Neuronal stem cell (in vitro differentiated cells): Measurements from ENCODE around the gene IL36A.
A peak's percentile ranks its signal among the peaks of the same experiment; 100 is the strongest.

Source experiments
- DNase-seq: peaks from one replicate; pipeline ENCODE4 v3.0.0-alpha.2; 2013; ENCODE audit warnings: low spot score
- H2AFZ ChIP-seq: one replicate; pipeline ENCODE4 v1.6.1; 2013; ENCODE audit warnings: mild to moderate bottlenecking, low read length, inconsistent platforms
- H2AK5ac ChIP-seq: 2 replicates; pipeline ENCODE4 v1.6.1; 2013; ENCODE audit warnings: low read depth, mild to moderate bottlenecking, inconsistent platforms, low read length, moderate library complexity, mixed read lengths
- H2BK120ac ChIP-seq: 2 replicates; pipeline ENCODE4 v1.6.1; 2013; ENCODE audit warnings: low read depth, mild to moderate bottlenecking, inconsistent platforms, low read length, moderate library complexity, mixed read lengths
- H2BK12ac ChIP-seq: one replicate; pipeline ENCODE4 v1.6.1; 2013; ENCODE audit warnings: low read length, inconsistent platforms
- H2BK15ac ChIP-seq: 2 replicates; pipeline ENCODE4 v1.6.1; 2013; ENCODE audit warnings: mild to moderate bottlenecking, low read length, inconsistent platforms, mixed read lengths
- H2BK5ac ChIP-seq: one replicate; pipeline ENCODE4 v1.6.1; 2013; ENCODE audit warnings: inconsistent platforms, mild to moderate bottlenecking, low read length, moderate library complexity
- H3K14ac ChIP-seq: one replicate; pipeline ENCODE4 v1.6.1; 2013; ENCODE audit warnings: low read length, inconsistent platforms
- H3K18ac ChIP-seq: 2 replicates; pipeline ENCODE4 v1.6.1; 2013; ENCODE audit warnings: low read length, inconsistent platforms
- H3K23ac ChIP-seq: 2 replicates; pipeline ENCODE4 v1.6.1; 2013; ENCODE audit warnings: low read depth, mild to moderate bottlenecking, mixed read lengths, low read length, inconsistent platforms; ENCODE audit not compliant: poor library complexity
- H3K27ac ChIP-seq: replicated peaks from 3 replicates; pipeline ENCODE4 v1.5.1; 2013; ENCODE audit warnings: low read length, inconsistent platforms
- H3K27me3 ChIP-seq, 3 experiments: 2 replicates each; pipeline ENCODE4 v1.6.1; 2013; ENCODE audit warnings: low read length in 3 of 3, mild to moderate bottlenecking in 2 of 3, inconsistent platforms in 1 of 3, low read depth in 1 of 3, mixed read lengths in 1 of 3, moderate library complexity in 1 of 3; ENCODE audit not compliant: control insufficient read depth in 3 of 3, insufficient read depth in 3 of 3
- H3K36me3 ChIP-seq, 2 donors: replicated peaks in 1 of 2; 2 replicates each; pipeline ENCODE4 v1.6.1; 2013; ENCODE audit warnings: low read length in 2 of 2; ENCODE audit not compliant: control insufficient read depth in 2 of 2, insufficient read depth in 2 of 2
- H3K4ac ChIP-seq: 2 replicates; pipeline ENCODE4 v1.6.1; 2013; ENCODE audit warnings: inconsistent platforms, mild to moderate bottlenecking, low read length, moderate library complexity
- H3K4me1 ChIP-seq, 2 donors: 1 replicate in 1 of 2; 2 replicates in 1 of 2; pipeline ENCODE4 v1.6.1; 2013; ENCODE audit warnings: low read length in 2 of 2, low read depth in 1 of 2; ENCODE audit not compliant: control insufficient read depth in 2 of 2, insufficient read depth in 1 of 2
- H3K4me2 ChIP-seq: one replicate; pipeline ENCODE4 v1.6.1; 2013; ENCODE audit warnings: mild to moderate bottlenecking, low read length, inconsistent platforms; ENCODE audit not compliant: insufficient read depth, poor library complexity, severe bottlenecking
- H3K4me3 ChIP-seq, 2 donors: 2 replicates each; pipeline ENCODE4 v1.5.1; 2013; ENCODE audit warnings: low read length in 2 of 2, mild to moderate bottlenecking in 2 of 2, inconsistent platforms in 1 of 2, moderate library complexity in 1 of 2
- H3K79me1 ChIP-seq: one replicate; pipeline ENCODE4 v1.6.1; 2013; ENCODE audit warnings: low read depth, mild to moderate bottlenecking, inconsistent platforms, low read length, moderate library complexity
- H3K9ac ChIP-seq: one replicate; pipeline ENCODE4 v1.6.1; 2013; ENCODE audit warnings: mild to moderate bottlenecking, low read depth, low read length, inconsistent platforms; ENCODE audit not compliant: poor library complexity
- H3K9me3 ChIP-seq, 2 donors: replicated peaks in 1 of 2; 2 replicates each; pipeline versions ENCODE3 to v1.6.1; 2013; ENCODE audit warnings: low read length in 2 of 2, mild to moderate bottlenecking in 2 of 2, inconsistent platforms in 1 of 2, low read depth in 1 of 2, mixed read lengths in 1 of 2, moderate library complexity in 1 of 2; ENCODE audit not compliant: control insufficient read depth in 2 of 2, insufficient read depth in 1 of 2
- H4K8ac ChIP-seq: one replicate; pipeline ENCODE4 v1.6.1; 2013; ENCODE audit warnings: low read depth, mild to moderate bottlenecking, inconsistent platforms, low read length, moderate library complexity
- H4K91ac ChIP-seq: one replicate; pipeline ENCODE4 v1.6.1; 2013; ENCODE audit warnings: low read length, low read depth, mild to moderate bottlenecking, inconsistent platforms; ENCODE audit not compliant: poor library complexity
- WGBS, 2 donors: extraction: QIAGEN DNeasy Blood & Tissue Kit; methylation state at CpG; one replicate each; pipeline ENCODE4 v1.1.7; 2013; ENCODE audit warnings: missing lambda C conversion rate in 2 of 2, mixed read lengths in 1 of 2; ENCODE audit not compliant: insufficient read length in 2 of 2, insufficient replicate concordance in 1 of 2; ENCODE audit errors: extremely low coverage in 2 of 2; 5-methylcytosine and 5-hydroxymethylcytosine counted together

IL36A gene

DNA sequence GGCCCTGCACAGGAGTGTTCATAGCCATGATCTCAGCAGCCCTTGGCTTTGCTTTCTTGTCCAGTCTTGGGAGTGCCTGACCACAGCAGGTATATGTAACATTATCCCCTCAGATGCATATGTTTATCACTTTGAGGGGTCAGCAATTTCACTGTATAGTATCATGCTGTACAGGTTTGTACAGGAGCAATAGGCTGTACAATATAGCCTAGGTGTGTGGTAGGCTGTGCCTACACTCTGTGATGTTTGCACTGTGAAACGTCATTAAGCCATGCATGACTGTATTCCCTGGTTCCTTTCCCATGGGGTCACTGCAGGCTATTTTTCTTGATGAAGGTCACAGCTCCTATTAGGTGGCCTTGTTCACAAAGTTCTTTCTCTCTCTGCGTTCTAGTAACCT, 32.1 kb upstream of the IL36A start:
- no peak overlapping the region for H3K27ac ChIP-seq
- H3K4ac ChIP-seq, result no peak overlapping the region
- no peak overlapping the region for H4K8ac ChIP-seq
- H3K4me1 ChIP-seq, result no peaks in the 10 kb centered on the region
- no peak overlapping the region for H2BK15ac ChIP-seq
- H3K14ac ChIP-seq, result no peak overlapping the region
- no peak overlapping the region for H2BK12ac ChIP-seq
- no peak overlapping the region for H4K91ac ChIP-seq
- H3K9ac ChIP-seq, result no peak overlapping the region
- peaks cover 0 to 11% (median 0%) of the 10 kb centered on the region in 3 experiments for H3K27me3 ChIP-seq
- H2AFZ ChIP-seq, result no peak overlapping the region
- no peak for DNase-seq
- H3K36me3 ChIP-seq, result no peaks in the 10 kb centered on the region
- H3K18ac ChIP-seq, result no peak overlapping the region
- H2AK5ac ChIP-seq, result no peak overlapping the region
- no peak overlapping the region for H3K4me3 ChIP-seq
- no peaks in the 10 kb centered on the region for H3K79me1 ChIP-seq
- H3K9me3 ChIP-seq, result no peaks in the 10 kb centered on the region
- WGBS, 2 donors, result no CpG with 5 or more reads among the region's 2 CpGs
- no peak overlapping the region for H2BK120ac ChIP-seq
- H3K4me2 ChIP-seq, result no peak overlapping the region
- H3K23ac ChIP-seq, result no peak overlapping the region
- no peak overlapping the region for H2BK5ac ChIP-seq

DNA sequence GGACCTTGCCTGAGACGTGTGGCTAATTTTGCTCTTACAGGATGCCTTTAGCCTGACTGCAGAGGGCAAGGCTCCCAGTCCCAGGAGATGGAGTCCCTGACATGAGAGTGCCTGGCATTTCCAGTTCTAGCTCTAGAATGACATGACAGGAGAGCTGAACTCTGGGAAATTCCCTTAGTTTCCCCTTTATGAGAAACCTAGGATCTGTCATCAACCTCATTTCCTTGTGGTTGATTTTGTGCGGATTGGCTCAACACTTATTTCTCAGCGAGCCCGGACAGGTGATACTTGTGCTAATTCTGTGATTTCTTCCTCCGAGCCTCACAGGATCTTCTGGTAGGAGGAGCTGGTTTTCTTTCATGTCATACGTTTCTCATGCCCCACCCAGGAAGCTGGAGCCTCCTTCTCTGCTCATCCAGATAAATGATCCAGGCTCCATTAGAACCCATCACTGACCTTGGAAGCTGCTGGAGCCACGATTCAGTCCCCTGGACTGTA, 27.7 kb upstream of the IL36A start, which contains the start of gene IL36G:
TSS of gene IL36G (plus strand) at position 448 of the 498 bp plus-strand sequence. CDS start 633 bp downstream, outside the sequence.
- no peak within 1 kb of the TSS for H2BK120ac ChIP-seq
- no peaks in the 10 kb centered on the region for H3K36me3 ChIP-seq
- H3K23ac ChIP-seq, result no peak within 1 kb of the TSS
- H2BK12ac ChIP-seq, result no peak within 1 kb of the TSS
- no peak within 1 kb of the TSS for H3K18ac ChIP-seq
- no peak within 1 kb of the TSS for H3K9ac ChIP-seq
- no CpG with 5 or more reads among the region's 7 CpGs for WGBS, 2 donors
- H3K4me1 ChIP-seq, result no peaks in the 10 kb centered on the region
- no peaks in the 10 kb centered on the region for H3K79me1 ChIP-seq
- no peak within 1 kb of the TSS for H2BK5ac ChIP-seq
- H3K4me2 ChIP-seq, result no peak within 1 kb of the TSS
- peaks cover 0 to 11% (median 0%) of the 10 kb centered on the region in 3 experiments for H3K27me3 ChIP-seq
- H3K4me3 ChIP-seq, result peak within 1 kb of the TSS in 1 of 2 donors; percentile 60
- no peak within 1 kb of the TSS for H3K27ac ChIP-seq
- no peak within 1 kb of the TSS for H3K4ac ChIP-seq
- DNase-seq, result no peak
- H2AFZ ChIP-seq, result no peak within 1 kb of the TSS
- H4K91ac ChIP-seq, result no peak within 1 kb of the TSS
- no peak within 1 kb of the TSS for H3K14ac ChIP-seq
- no peaks in the 10 kb centered on the region for H3K9me3 ChIP-seq
- H2BK15ac ChIP-seq, result no peak within 1 kb of the TSS
- H4K8ac ChIP-seq, result no peak within 1 kb of the TSS
- no peak within 1 kb of the TSS for H2AK5ac ChIP-seq

DNA sequence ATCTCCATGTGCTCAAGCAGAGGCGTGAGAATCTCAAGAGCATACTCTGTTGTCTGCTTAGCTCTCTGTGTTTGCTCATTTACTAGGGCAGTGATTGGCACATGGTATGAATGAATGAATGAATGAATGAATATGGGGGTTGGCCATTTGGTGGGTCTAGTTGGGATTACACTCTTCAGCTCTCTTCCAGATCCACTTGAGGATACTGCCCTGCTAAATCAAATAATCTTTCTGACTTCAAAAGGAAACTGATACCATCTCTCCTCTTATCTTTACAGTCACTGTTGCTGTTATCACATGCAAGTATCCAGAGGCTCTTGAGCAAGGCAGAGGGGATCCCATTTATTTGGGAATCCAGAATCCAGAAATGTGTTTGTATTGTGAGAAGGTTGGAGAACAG, 25.5 kb upstream of the IL36A start:
- no peak overlapping the region for H4K8ac ChIP-seq
- no peak overlapping the region for H3K14ac ChIP-seq
- H3K4me3 ChIP-seq, result no peak overlapping the region
- no peak overlapping the region for H2BK15ac ChIP-seq
- whole genome bisulfite sequencing, 2 donors, result no CpG with 5 or more reads among the region's 1 CpG
- no peak overlapping the region for H2BK120ac ChIP-seq
- no peak for DNase-seq
- peaks cover 0 to 6% (median 0%) of the 10 kb centered on the region in 3 experiments for H3K27me3 ChIP-seq
- H2AK5ac ChIP-seq, result no peak overlapping the region
- H4K91ac ChIP-seq, result no peak overlapping the region
- H3K4me2 ChIP-seq, result no peak overlapping the region
- H3K23ac ChIP-seq, result no peak overlapping the region
- no peak overlapping the region for H2BK5ac ChIP-seq
- H3K4me1 ChIP-seq, result no peaks in the 10 kb centered on the region
- H3K18ac ChIP-seq, result no peak overlapping the region
- no peak overlapping the region for H2AFZ ChIP-seq
- H2BK12ac ChIP-seq, result no peak overlapping the region
- H3K36me3 ChIP-seq, result no peaks in the 10 kb centered on the region
- H3K79me1 ChIP-seq, result no peaks in the 10 kb centered on the region
- H3K9me3 ChIP-seq, result no peaks in the 10 kb centered on the region
- H3K27ac ChIP-seq, result no peak overlapping the region
- no peak overlapping the region for H3K4ac ChIP-seq
- no peak overlapping the region for H3K9ac ChIP-seq

DNA sequence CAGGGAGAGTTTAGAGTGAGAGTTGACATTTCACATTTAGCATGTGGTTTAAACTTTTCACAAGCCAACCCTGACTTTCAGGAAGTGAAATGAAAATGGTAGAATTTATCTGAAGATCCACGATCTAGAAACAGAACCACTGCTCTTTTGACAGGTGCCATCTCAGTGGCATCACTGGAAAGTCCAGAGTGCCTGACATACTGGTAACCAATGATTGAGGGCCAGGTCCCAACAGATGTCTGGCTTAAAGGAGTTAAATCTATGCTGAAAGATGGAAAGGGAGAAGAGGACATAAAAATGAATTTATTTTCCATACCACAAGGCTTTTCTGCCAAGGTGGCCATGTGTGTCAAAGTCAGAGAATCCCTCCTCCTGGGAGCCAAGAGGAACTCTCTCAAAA, 24.7 kb upstream of the IL36A start:
- Histone ChIP-seq H3K27me3 (peaks cover 0 to 9% (median 0%) of the 10 kb centered on the region in 3 experiments), H3K79me1 (no peaks in the 10 kb centered on the region), H2AK5ac (no peak overlapping the region), H3K4me2 (no peak overlapping the region), H3K9me3 (no peaks in the 10 kb centered on the region), H3K27ac (no peak overlapping the region), H4K8ac (no peak overlapping the region), H2AFZ (no peak overlapping the region), H3K14ac (no peak overlapping the region), H2BK15ac (no peak overlapping the region), H3K4me3 (no peak overlapping the region), H3K23ac (no peak overlapping the region), H4K91ac (no peak overlapping the region), H2BK12ac (no peak overlapping the region), H3K4ac (no peak overlapping the region), H2BK5ac (no peak overlapping the region), H3K9ac (no peak overlapping the region), H3K18ac (no peak overlapping the region), H3K36me3 (no peaks in the 10 kb centered on the region), H2BK120ac (no peak overlapping the region), H3K4me1 (no peaks in the 10 kb centered on the region)
- no peak for DNase-seq
- WGBS, 2 donors, result no CpG with 5 or more reads among the region's 1 CpG
